K562 (cell line): Measurements from ENCODE around the gene AVPR1B. TPM values are rescaled to one million over a fixed set of nuclear protein-coding genes. Genes with fewer than 3 reads are reported as not detected.

Source experiments
- CBX1 ChIP-seq: sonication (generic); IDR thresholded peaks from 2 replicates; pipeline ENCODE4 v1.6.1; 2016; ENCODE audit warnings: antibody characterized with exemption, low read depth, mild to moderate bottlenecking
- NR2C1 ChIP-seq, 2 experiments: fragments of 450-650 bp; IDR thresholded peaks; 2 replicates each; pipeline ENCODE4 v1.6.1; 2017; ENCODE audit warnings: mild to moderate bottlenecking in 2 of 2, antibody characterized with exemption in 1 of 2, inconsistent platforms in 1 of 2, missing compliant biosample characterization in 1 of 2, missing genetic modification characterization in 1 of 2
- PBX2 ChIP-seq, 2 experiments: IDR thresholded peaks in 1 of 2; conservative IDR thresholded peaks in 1 of 2; 2 replicates each; pipeline ENCODE4 v1.6.1; 2016; ENCODE audit warnings: low read depth in 2 of 2, mild to moderate bottlenecking in 1 of 2, missing compliant biosample characterization in 1 of 2, missing genetic modification characterization in 1 of 2, moderate library complexity in 1 of 2
- RBFOX2 ChIP-seq: fragments of 200-400 bp; formaldehyde crosslinking; IDR thresholded peaks from 2 replicates; pipeline ENCODE4 v1.6.1; 2017; ENCODE audit warnings: low read depth, mild to moderate bottlenecking, low read length, moderate library complexity
- RBM17 ChIP-seq: fragments of 200-400 bp; formaldehyde crosslinking; IDR thresholded peaks from 2 replicates; pipeline ENCODE4 v1.6.1; 2017; ENCODE audit warnings: low read depth, mild to moderate bottlenecking, low read length, borderline replicate concordance
- STAT6 ChIP-seq: sonication (generic); formaldehyde crosslinking; IDR thresholded peaks from 2 replicates; pipeline ENCODE4 v1.8.1; 2023; ENCODE audit warnings: mild to moderate bottlenecking, missing genetic modification reagents
- TAL1 ChIP-seq: fragments of 450-650 bp; IDR thresholded peaks from 2 replicates; pipeline ENCODE4 v1.6.1; 2016; ENCODE audit warnings: mild to moderate bottlenecking
- TARDBP ChIP-seq: fragments of 450-650 bp; IDR thresholded peaks from 2 replicates; pipeline ENCODE4 v1.6.1; 2016
- TOE1 ChIP-seq, 2 experiments: fragments of 450-650 bp in 1 of 2; sonication (generic) in 1 of 2; formaldehyde crosslinking in 1 of 2; IDR thresholded peaks; 2 replicates each; pipeline versions ENCODE4 v1.7.1 to v1.8.0; 2016 to 2022; ENCODE audit warnings: borderline replicate concordance in 2 of 2, mild to moderate bottlenecking in 2 of 2, antibody characterized with exemption in 1 of 2, inconsistent platforms in 1 of 2, low read depth in 1 of 2, missing genetic modification reagents in 1 of 2, moderate library complexity in 1 of 2
- ZBTB5 ChIP-seq: fragments of 450-650 bp; IDR thresholded peaks from 2 replicates; pipeline ENCODE4 v1.6.1; 2017; ENCODE audit warnings: antibody characterized with exemption
- ZNF780A ChIP-seq: fragments of 250-450 bp; sonication (Bioruptor Pico); IDR thresholded peaks from 2 replicates; pipeline ENCODE4 v1.5.0; 2021; ENCODE audit warnings: mild to moderate bottlenecking
- ZNF785 ChIP-seq: fragments of 250-450 bp; sonication (Bioruptor Pico); IDR thresholded peaks from 2 replicates; pipeline ENCODE4 v1.4.0; 2020; ENCODE audit warnings: mild to moderate bottlenecking
- polyA plus RNA-seq, 8 experiments: library from polyadenylated mRNA; depleted of rRNA in 4 of 8; stranded (reverse) in 5 of 8; unstranded in 3 of 8; fragments of >200 nt; fragmentation: Nextera tagmentation in 2 of 8; fragmentation: Illumina TruSeq in 1 of 8; extraction: Ambion mirVana in 2 of 8; extraction: Trizol in 1 of 8; gene quantifications; 2 replicates each; pipeline versions ENCODE4 v1.2.1 to v1.2.3, GENCODE V29; 2011 to 2014; ENCODE audit warnings: inconsistent platforms in 1 of 8, missing spikeins in 1 of 8
- total RNA-seq, 7 experiments: library from RNA; depleted of rRNA in 6 of 7; stranded (reverse); fragments of >200 nt in 6 of 7; fragmentation: Illumina TruSeq in 2 of 7; extraction: Trizol in 2 of 7; gene quantifications; 2 replicates each; pipeline versions ENCODE4 v1.2.1 to v1.2.3, GENCODE V29; 2011 to 2021; ENCODE audit warnings: low replicate concordance in 1 of 7
- TF ChIP-seq, protein P1 (sequence below): sonication (generic); formaldehyde crosslinking; IDR thresholded peaks from 2 replicates; pipeline ENCODE4 v1.8.0; 2023; ENCODE audit warnings: missing genetic modification reagents, mild to moderate bottlenecking, borderline replicate concordance

AVPR1B gene
- total and polyA plus RNA-seq, 9 of the 15 experiments (the other 6 are each of a cell fraction or from before 2014, with no cell fraction given), result not detected

GRCh38 chr1:206066479-206067171 is 50.6 kb downstream of the AVPR1B start (continued):
- no peak for TF ChIP-seq NR2C1 (IDR thresholded peaks at IDR 0.05)
- 0 out of 2 replicates have a peak, but pooled peaks have one; percentile 31 for TF ChIP-seq NR2C1 (tag; IDR thresholded peaks at IDR 0.05)
- TF ChIP-seq RBM17, result no peak
- TF ChIP-seq ZNF780A (CRISPR knock-in tag), result no peak
- TF ChIP-seq, protein P1, sequence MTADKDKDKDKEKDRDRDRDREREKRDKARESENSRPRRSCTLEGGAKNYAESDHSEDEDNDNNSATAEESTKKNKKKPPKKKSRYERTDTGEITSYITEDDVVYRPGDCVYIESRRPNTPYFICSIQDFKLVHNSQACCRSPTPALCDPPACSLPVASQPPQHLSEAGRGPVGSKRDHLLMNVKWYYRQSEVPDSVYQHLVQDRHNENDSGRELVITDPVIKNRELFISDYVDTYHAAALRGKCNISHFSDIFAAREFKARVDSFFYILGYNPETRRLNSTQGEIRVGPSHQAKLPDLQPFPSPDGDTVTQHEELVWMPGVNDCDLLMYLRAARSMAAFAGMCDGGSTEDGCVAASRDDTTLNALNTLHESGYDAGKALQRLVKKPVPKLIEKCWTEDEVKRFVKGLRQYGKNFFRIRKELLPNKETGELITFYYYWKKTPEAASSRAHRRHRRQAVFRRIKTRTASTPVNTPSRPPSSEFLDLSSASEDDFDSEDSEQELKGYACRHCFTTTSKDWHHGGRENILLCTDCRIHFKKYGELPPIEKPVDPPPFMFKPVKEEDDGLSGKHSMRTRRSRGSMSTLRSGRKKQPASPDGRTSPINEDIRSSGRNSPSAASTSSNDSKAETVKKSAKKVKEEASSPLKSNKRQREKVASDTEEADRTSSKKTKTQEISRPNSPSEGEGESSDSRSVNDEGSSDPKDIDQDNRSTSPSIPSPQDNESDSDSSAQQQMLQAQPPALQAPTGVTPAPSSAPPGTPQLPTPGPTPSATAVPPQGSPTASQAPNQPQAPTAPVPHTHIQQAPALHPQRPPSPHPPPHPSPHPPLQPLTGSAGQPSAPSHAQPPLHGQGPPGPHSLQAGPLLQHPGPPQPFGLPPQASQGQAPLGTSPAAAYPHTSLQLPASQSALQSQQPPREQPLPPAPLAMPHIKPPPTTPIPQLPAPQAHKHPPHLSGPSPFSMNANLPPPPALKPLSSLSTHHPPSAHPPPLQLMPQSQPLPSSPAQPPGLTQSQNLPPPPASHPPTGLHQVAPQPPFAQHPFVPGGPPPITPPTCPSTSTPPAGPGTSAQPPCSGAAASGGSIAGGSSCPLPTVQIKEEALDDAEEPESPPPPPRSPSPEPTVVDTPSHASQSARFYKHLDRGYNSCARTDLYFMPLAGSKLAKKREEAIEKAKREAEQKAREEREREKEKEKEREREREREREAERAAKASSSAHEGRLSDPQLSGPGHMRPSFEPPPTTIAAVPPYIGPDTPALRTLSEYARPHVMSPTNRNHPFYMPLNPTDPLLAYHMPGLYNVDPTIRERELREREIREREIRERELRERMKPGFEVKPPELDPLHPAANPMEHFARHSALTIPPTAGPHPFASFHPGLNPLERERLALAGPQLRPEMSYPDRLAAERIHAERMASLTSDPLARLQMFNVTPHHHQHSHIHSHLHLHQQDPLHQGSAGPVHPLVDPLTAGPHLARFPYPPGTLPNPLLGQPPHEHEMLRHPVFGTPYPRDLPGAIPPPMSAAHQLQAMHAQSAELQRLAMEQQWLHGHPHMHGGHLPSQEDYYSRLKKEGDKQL (CRISPR knock-in tag), result no peak
- TF ChIP-seq TOE1 (IDR thresholded peaks at IDR 0.05; ENCODE audit: borderline replicate concordance), result no peak
- no peak for TF ChIP-seq TOE1 (CRISPR knock-in tag; IDR thresholded peaks at IDR 0.05; ENCODE audit: borderline replicate concordance, low read depth)
- no peak for TF ChIP-seq CBX1
- no peak for TF ChIP-seq ZNF785 (CRISPR knock-in tag)
- no peak for TF ChIP-seq ZBTB5
- no peak for TF ChIP-seq RBFOX2
- TF ChIP-seq PBX2 (CRISPR knock-in tag; IDR thresholded peaks at IDR 0.05; ENCODE audit: low read depth), result no peak
- peak; percentile 51 for TF ChIP-seq PBX2 (tag; conservative IDR thresholded peaks at IDR 0.05; ENCODE audit: low read depth)
- TF ChIP-seq TARDBP, result no peak
- peak; percentile 91 for TF ChIP-seq TAL1
- no peak for TF ChIP-seq STAT6 (CRISPR knock-in tag)
